SKM-1 treated with dmso at 0.1 percent for 144 hours (cell line): ENCODE measurements around the gene NHERF2.

Source experiments
- DNase-seq: peaks from one replicate; lab custom pipeline; 2025; ENCODE audit not compliant: unreplicated experiment; lab: John Stamatoyannopoulos, UW

The NHERF2 gene

GRCh38 chr16:2026461-2027023, at the start of gene NHERF2:
NHERF2 (plus strand) TSS chr16:2026902; CDS start chr16:2027006, 104 bp downstream.
- no peak for DNase-seq

GRCh38 chr16:1976951-1977874, 49.5 kb upstream of the NHERF2 start:
- no peak for DNase-seq

DNA sequence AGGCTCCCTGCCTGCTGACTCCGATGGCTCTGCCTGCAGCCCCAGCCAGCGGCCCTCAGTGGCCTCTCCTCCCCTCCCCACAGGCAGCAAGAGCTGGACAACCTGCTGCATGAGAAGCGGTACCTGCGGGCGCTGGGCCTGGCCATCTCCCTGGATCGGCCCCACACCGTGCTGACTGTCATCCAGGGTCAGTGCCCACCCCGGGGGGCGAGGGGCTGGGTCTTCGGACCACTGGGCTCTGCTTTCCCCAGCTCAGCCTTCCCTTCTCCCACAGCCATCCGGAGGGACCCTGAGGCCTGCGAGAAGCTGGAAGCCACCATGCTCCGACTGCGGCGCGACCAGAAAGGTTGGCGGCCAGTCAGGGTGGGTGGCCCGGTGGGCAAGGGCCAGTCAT, 48.8 kb upstream of the NHERF2 start:
- no peak for DNase-seq

DNA sequence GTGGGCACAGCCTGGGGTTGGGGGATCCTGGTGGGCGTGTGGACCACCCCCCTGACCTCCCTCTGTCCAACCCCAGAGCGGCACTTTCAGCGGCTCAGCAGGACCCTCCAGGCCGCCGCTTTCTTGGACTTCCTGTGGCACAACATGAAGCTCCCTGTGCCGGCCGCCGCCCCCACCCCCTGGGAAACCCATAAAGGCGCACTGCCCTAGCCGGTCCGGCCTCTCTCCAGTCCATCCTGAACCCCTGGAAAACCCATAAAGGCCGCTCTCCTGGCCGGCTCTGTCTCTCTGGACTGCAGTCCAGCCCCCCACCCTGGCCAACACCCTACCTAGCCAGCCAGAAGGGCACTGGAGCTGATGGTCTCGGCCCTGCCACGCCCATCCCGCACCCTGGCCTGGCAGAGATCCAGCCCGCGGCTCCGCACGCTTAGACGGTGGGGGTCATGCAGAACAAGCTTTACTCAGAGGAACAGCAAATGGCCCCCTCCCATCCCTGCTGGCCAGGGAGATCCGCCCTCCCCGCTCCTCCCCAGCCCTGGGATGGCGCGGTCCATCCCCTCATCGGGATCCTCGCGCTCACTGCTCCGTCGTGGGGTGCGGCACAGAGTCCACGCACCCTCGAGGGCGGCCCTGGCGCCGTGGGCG, 48.1 kb upstream of the NHERF2 start:
- no peak for DNase-seq

DNA sequence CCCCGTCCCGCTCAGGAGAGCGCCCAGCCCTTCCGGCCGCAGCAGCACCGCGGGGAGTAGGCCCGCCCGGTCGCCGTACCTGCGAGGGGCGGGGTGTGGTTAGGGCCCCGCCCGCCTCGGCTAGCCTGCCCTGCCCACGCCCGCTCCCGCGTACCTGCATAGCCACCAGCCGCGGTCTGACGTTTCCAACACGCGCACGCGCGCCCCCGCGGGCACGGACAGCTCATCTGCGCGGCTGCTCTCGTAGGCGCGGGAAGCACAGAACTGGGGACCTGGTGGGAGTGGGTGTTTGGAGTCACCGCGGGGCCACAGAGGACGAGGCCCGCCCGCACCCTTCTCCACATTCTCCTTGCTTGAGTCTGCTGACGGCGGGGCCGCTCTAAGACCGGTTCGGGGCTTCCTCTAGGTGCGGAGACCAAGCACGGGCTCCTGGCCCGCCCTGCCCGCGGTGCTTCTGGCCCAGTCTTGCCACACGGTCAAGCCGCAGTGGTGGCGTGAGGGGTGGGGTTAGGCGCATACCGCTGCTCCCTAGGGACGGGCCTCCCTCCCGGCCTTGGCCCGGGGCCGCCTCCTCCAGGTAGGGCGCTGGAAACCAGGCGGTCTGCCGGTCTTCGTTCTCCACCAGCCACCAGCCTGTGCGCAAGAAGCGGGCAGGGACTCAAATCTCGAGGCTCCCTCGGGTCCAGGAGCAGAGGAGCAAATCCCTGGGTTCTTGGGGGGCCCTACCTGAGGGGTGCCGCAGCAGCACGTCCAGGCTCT, 47.3 kb upstream of the NHERF2 start:
- DNase-seq: no peak

DNA sequence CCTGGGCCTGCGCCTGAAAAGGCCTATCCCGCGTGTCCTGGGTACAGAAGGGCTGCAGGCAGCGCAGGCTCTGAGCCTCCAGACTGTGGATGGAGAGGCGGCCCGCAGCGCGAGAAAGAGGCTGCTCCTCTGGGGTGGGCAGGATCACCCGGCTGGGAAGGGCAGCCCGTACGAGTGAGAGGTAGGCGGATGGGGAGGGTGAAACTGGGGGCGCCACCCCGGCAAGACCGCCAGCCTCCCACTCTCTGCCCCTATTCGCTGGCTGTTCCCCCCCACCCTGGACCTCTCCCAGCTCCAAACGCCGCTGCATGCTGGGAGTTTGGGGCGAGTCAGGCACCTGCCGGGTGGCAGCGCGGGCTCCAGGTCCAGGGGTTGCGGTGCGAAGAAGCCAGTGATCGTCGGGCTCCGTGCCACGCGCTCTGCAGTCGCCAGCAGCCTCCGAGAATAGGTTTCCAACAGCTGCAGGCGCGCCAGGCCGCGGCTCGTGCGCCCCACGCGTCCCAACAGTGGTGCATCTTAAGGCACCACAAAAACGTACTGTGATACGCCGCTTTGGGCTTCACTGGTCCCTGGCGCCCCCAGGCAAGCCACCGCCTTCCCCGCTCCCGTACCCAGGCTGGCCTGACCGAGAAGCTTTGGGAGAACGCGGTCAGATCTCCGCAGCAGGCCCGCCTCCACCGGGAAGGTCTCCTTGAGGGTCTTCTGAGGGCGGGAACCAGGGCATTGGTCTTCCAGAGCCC, 46.5 kb upstream of the NHERF2 start:
- DNase-seq: no peak

- DNase-seq: no peak
Observed at GRCh38 chr16:1980770-1981087, 46.0 kb upstream of the NHERF2 start.

DNA sequence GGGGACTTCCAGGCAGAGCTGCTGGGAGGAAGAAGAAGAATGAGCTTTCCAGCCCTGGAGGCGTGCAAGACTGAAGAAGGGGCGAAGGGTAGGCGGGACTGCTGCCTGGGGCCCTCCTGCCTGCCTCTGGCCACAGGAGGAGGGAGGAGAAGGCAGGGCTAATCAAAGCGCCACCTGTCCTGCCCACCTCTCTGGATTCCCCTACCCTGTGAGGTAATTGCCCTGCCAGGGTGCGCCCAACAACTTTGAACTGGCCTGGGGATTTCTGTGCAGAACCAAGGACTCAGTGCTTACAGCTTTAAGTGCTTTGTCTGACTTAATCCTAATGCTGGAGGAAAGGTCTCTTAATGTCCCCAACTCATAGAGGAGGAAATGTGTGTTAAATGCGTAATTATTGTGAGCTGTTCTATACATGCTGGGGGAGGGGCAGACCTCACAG, 45.3 kb upstream of the NHERF2 start, which contains the start of gene NOXO1:
NOXO1 (minus strand) TSS at position 72 of the 439 bp plus-strand sequence. CDS start 290 bp downstream, outside the sequence.
- DNase-seq: no peak

DNA sequence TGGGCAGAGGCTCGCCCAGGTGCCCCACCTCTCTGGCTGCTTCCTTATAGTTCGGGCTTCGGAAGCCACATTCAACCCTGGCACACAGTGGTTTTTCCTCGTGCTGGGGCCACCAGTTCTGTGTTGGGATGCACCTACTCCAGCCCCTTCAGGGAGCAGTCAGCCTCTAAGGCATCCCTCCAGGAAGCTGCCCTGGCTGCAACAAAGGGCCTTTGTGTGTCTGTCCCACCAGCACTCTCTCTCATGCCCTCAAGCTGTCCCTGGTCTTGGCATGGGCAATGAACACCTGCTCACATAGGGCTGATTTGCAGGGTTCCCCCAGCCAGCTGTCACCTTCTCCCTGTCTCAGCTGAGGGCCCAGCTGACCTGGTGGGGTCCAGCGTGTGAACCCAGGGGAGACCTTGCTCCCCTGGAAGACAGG, 44.7 kb upstream of the NHERF2 start:
- no peak for DNase-seq

DNA sequence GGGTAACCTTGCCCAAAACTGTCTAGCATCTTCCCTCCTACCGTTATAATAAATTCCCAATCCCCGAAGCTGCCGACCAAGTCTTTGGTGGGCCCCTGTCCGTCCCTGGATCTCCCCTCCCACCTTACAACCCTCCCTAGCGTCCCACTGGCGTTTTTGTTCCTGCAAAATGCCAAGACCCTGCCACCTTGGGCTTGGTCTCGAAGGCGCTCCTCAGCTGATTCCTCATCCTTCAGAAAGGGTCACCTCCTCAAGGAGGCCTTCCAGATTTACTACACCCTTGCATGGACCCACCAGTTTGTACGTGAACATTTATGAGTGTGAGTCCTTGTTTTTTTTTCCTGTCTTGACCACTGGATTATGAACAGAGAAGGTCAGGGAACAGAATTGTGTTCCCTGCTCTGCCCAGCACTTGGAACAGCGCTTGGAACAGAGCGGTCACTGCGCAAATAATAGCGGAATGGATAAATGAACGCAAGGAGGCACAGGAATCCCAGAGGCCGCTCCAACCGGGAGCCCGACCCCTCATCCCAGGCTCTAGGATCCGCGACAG, 43.6 kb upstream of the NHERF2 start:
- no peak for DNase-seq

DNA sequence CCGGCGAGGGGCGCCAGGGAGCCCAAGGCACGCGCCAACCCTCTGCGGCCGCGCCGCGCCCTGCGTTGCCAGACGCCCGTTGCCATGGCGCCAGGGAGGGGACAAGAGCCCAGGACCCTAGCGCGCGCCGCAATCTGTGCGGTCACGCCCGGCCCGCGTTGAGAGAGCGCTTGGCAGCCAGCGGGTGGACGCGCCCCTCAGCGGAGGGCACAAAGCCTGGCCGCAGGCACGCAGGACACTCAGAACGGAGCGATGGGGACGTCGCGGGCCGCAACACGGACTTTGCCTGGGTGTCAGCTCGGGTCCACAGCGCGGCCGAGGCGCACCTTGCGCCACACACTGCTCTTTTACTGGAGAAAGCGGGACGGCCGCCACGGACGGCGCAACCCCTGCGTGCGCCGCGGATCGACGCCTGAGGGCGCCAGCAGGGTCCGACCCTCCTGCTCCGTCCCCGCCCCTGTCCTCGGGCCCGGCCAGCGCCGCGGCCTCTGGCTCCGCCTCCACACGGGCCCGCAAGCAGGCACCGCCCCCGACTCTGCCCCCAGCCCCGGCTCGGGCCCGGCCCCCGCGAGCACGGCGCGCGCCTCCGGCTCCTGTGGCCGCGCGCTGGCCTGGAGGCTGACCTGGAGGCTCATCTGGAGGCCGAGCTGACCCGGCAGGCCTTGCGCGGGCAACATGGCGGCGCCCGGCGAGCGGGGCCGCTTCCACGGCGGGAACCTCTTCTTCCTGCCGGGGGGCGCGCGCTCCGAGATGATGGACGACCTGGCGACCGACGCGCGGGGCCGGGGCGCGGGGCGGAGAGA, 43.0 kb upstream of the NHERF2 start, which contains the start of gene GFER:
GFER (plus strand) TSS at position 650 of the 803 bp plus-strand sequence; CDS start at position 676, 26 bp downstream.
- DNase-seq: peak; percentile 89

- no peak for DNase-seq
Observed at GRCh38 chr16:1984347-1985225, 42.1 kb upstream of the NHERF2 start.

DNA sequence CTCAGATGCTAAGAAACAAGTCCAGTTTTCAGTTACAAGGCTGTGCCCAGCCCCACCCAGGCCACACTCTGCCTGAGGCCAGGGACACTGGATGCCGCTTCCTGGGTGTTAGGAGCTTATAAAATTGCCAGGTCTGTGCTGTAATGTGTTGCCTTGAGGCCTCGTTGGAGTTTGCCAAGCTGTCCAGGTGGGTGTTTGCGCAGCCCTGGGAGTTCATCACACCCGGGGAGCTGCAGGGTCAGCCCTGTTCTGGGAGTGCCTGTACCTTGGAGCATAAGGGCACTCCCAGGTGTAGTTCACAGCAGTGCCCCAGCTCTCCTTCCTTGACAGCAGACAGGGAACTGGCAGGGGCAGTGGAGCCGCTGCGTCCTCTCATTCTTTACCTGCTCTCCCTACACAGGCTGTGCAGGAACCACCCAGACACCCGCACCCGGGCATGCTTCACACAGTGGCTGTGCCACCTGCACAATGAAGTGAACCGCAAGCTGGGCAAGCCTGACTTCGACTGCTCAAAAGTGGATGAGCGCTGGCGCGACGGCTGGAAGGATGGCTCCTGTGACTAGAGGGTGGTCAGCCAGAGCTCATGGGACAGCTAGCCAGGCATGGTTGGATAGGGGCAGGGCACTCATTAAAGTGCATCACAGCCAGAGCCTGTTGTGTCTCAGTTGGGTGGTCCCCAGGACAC, 41.1 kb upstream of the NHERF2 start:
- DNase-seq: no peak

DNA sequence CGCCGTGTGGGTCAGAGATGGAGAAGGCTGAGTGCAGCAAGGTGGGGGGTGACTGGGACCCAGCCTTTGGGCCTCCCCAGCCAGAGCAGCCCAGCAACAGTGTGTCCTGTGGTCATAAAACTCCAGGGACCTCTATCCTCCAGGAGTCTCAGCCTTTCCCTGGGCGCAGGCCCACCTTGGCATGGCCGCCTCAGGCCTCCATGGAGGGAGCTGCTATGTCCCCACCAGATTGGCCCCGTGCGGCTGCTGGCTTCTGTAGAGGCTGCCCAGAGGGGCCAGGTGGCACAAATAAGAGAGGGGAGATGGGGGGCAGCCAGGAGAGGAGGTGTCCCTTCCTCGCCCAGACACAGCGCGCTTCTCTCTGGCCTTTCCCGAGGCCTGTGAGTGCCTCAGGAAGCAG, 39.5 kb upstream of the NHERF2 start:
- DNase-seq: no peak

DNA sequence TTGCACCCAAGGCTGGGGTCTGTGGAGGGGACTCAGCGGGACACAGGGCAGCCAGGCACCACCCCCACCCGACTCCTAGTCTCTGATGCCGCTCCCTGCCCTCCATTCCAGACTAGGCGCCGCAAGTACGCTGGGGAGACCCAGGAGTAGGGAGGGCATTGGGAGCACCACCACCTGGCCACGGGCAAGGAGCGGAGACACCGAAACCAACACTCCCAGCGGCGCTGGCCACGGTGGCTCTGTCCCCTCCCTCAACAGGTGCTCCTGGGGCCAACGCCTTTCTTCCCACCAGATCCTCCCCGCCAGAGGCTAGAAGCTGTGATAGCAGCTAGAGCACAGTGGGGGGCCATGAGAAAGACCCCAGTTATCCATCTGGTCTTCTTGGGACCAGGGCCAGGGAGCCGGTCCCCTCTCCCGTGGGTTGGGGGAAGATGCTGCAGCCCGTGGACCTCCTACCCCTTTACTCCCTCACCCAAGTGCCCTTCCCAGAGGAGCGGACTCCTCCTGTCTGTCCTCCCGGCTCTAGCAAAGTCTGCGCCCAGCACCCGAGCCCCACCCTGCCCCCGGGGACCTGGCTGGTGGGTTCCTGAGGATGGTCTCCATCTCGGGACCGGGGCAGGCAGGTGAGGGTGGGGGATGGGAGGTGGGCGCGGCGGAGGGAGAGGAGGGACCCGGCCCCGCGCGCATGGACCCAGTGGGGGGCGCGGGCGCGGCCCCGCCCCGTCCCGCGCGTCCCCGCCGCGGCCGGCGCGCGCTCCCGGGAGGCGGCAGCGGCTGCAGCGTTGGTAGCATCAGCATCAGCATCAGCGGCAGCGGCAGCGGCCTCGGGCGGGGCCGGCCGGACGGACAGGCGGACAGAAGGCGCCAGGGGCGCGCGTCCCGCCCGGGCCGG, 37.2 kb upstream of the NHERF2 start, which contains the start of gene SYNGR3:
SYNGR3 (plus strand) TSS at position 762 of the 892 bp plus-strand sequence. CDS start 133 bp downstream, outside the sequence.
- no peak for DNase-seq

DNA sequence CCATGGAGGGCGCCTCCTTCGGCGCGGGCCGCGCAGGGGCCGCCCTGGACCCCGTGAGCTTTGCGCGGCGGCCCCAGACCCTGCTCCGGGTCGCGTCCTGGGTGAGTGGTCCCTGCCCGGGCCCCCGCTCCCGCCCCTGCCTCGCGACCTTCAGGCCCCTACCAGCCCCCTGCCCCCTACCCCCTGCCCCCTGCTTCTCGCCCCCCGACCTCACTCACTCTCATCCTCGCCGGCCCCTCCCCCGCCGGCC, 36.7 kb upstream of the NHERF2 start:
- DNase-seq: no peak
